C4-2B (cell line): ENCODE data around the gene BMERB1.

ENCODE experiments used
- CTCF ChIP-seq: fragments of 450-650 bp; conservative IDR thresholded peaks from 2 replicates; pipeline ENCODE4 v1.5.1; 2017; ENCODE audit warnings: mild to moderate bottlenecking
- ZFX ChIP-seq: fragments of 450-650 bp; IDR thresholded peaks from 2 replicates; pipeline ENCODE4 v1.6.1; 2017

GRCh38 chr16:15523092-15523541, 88.7 kb downstream of the BMERB1 start:
- TF ChIP-seq CTCF: peak; percentile 29
- TF ChIP-seq ZFX: no peak
